Right lobe of liver (tissue), 6 donors: ENCODE measurements around the gene UBA1. TPM values are rescaled to one million over a fixed set of nuclear protein-coding genes. Genes with fewer than 3 reads are reported as not detected.

Source experiments
- ATAC-seq, 4 donors: fragments of 200-7000 bp; cut with Tn5 transposase; one replicate each; pipeline ENCODE4 v1.9.1; 2020; ENCODE audit warnings: mild to moderate bottlenecking in 4 of 4, moderate library complexity in 4 of 4
- DNase-seq, 3 donors: peaks; one replicate each; pipeline ENCODE4 v3.0.0-alpha.2; 2020
- H3K27ac ChIP-seq, 3 donors: fragments of 200-600 bp; one replicate each; pipeline ENCODE4 v1.8.0; 2022
- H3K27me3 ChIP-seq, 2 donors: fragments of 200-600 bp; one replicate each; pipeline ENCODE4 v1.8.0; 2022
- H3K36me3 ChIP-seq, 4 donors: fragments of 200-600 bp; sonication (generic) in 1 of 4; one replicate each; pipeline versions ENCODE4 v1.5.1 to v1.8.0; 2017 to 2022; ENCODE audit warnings: control low read depth in 1 of 4
- H3K4me1 ChIP-seq, 4 donors: fragments of 200-600 bp; sonication (generic) in 1 of 4; one replicate each; pipeline versions ENCODE4 v1.5.1 to v1.8.0; 2017 to 2022; ENCODE audit warnings: control low read depth in 1 of 4
- H3K4me3 ChIP-seq, 3 donors: fragments of 200-600 bp; one replicate each; pipeline ENCODE4 v1.8.0; 2022
- H3K9me3 ChIP-seq, 4 donors: fragments of 200-600 bp; sonication (generic) in 1 of 4; one replicate each; pipeline versions ENCODE4 v1.5.1 to v1.8.0; 2017 to 2022; ENCODE audit warnings: control low read depth in 1 of 4
- POLR2A ChIP-seq: fragments of 450-650 bp; IDR thresholded peaks from one replicate; pipeline ENCODE4 v1.6.1; 2017; ENCODE audit warnings: antibody characterized with exemption, mild to moderate bottlenecking
- WGBS: methylation state at CpG from one replicate; pipeline ENCODE4 v1.1.6; 2018; ENCODE audit warnings: low coverage, low lambda C conversion rate; ENCODE audit not compliant: insufficient coverage; ENCODE audit errors: missing lambda C conversion rate; 5-methylcytosine and 5-hydroxymethylcytosine counted together
- intact Hi-C, 2 donors: fragments of 100-400 bp; cut with DNase I; formaldehyde crosslinking; loops; one replicate each; pipeline versions ENCODE4 v1.11.2 to v1.14.1; 2022
- total RNA-seq, 6 experiments: library from RNA; depleted of rRNA in 2 of 6; stranded (reverse); fragments of >200 nt in 2 of 6; fragmentation: NEBNext Ultra II Directional in 3 of 6; extraction: Animal tissue kit (Norgen Biotek cat#: 25700) in 3 of 6; gene quantifications; one replicate each; pipeline versions ENCODE4 v1.1.0 to v1.2.4, GENCODE V29; 2016 to 2023
- TF ChIP-seq, protein P1 (sequence below), 4 donors: fragments of 200-600 bp in 3 of 4; fragments of 450-650 bp in 1 of 4; IDR thresholded peaks; one replicate each; pipeline versions ENCODE4 v1.5.1 to v1.8.0; 2016 to 2022; ENCODE audit warnings: antibody characterized with exemption in 4 of 4, mild to moderate bottlenecking in 2 of 4
- donor health status: DM: no; HTN: yes; CAD: no.
- donor health status: DM: no; HTN: no; CAD: no.
- donor health status: DM: no; HTN: no; CAD: no.
- donor health status: DM: no; HTN: yes; CAD: no.
- donor health status: DM: no; HTN: yes; CAD: no.

The UBA1 gene
- total RNA-seq, 6 experiments from 2014 or later: 85.1 to 120 (median 107) TPM

DNA sequence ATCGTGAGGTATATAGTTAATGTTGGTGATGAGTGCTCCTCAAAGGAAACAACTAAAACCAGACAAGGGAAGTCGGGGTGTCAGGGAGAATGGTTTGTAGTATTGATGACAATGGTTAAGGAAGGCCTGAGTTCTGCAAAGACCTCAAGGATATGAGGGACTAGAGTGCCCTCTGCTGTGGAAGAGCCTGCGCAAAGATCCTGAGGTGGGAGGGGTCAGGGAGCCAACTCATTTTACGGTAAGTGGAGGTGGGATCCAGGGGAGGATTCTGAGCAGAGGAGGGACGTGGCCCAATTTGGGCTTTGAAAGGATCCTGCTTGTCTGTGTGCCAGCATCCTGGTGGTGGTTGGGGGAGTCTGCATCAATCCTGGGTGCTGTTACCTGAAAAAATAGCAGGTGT lies 11.3 kb downstream of the UBA1 start:
- peak in 1 of 3 donors; percentile 15 for DNase-seq
- Histone ChIP-seq H3K9me3 (no peaks in the 10 kb centered on the region), H3K4me1 (peaks cover 0 to 9% (median 0%) of the 10 kb centered on the region in 4 donors), H3K36me3 (peaks cover 9 to 94% (median 51%) of the 10 kb centered on the region in 4 donors), H3K4me3 (no peak overlapping the region), H3K27me3 (no peaks in the 10 kb centered on the region), H3K27ac (no peak overlapping the region)
- WGBS: 77% methylated on average over 3 of the region's 5 CpGs
- ATAC-seq: no peak
- no peak for TF ChIP-seq POLR2A
- TF ChIP-seq, protein P1, sequence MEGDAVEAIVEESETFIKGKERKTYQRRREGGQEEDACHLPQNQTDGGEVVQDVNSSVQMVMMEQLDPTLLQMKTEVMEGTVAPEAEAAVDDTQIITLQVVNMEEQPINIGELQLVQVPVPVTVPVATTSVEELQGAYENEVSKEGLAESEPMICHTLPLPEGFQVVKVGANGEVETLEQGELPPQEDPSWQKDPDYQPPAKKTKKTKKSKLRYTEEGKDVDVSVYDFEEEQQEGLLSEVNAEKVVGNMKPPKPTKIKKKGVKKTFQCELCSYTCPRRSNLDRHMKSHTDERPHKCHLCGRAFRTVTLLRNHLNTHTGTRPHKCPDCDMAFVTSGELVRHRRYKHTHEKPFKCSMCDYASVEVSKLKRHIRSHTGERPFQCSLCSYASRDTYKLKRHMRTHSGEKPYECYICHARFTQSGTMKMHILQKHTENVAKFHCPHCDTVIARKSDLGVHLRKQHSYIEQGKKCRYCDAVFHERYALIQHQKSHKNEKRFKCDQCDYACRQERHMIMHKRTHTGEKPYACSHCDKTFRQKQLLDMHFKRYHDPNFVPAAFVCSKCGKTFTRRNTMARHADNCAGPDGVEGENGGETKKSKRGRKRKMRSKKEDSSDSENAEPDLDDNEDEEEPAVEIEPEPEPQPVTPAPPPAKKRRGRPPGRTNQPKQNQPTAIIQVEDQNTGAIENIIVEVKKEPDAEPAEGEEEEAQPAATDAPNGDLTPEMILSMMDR (IDR thresholded peaks at IDR 0.05): no peak
- intact Hi-C loops: no loop called here

GRCh38 chrX:47206316-47206715 lies 12.7 kb downstream of the UBA1 start:
- Histone ChIP-seq H3K4me3 (no peak overlapping the region), H3K27ac (no peak overlapping the region), H3K27me3 (no peaks in the 10 kb centered on the region), H3K9me3 (no peaks in the 10 kb centered on the region), H3K36me3 (peaks cover 3 to 94% (median 45%) of the 10 kb centered on the region in 4 donors), H3K4me1 (no peaks in the 10 kb centered on the region)
- no peak for ATAC-seq
- no peak for TF ChIP-seq POLR2A
- TF ChIP-seq, protein P1 (IDR thresholded peaks at IDR 0.05): no peak
- intact Hi-C loops: no loop called here
- WGBS: 92% methylated on average over 2 of the region's 3 CpGs
- no peak for DNase-seq

GRCh38 chrX:47208108-47208507 lies 14.5 kb downstream of the UBA1 start:
- Histone ChIP-seq H3K9me3 (no peaks in the 10 kb centered on the region), H3K4me3 (no peak overlapping the region), H3K36me3 (peaks cover 4 to 93% (median 40%) of the 10 kb centered on the region in 4 donors), H3K27ac (no peak overlapping the region), H3K4me1 (no peaks in the 10 kb centered on the region), H3K27me3 (no peaks in the 10 kb centered on the region)
- DNase-seq (no peak), ATAC-seq (no peak)
- intact Hi-C loops: no loop called here
- WGBS: 74% methylated on average over 5 of the region's 12 CpGs
- TF ChIP-seq POLR2A: no peak
- TF ChIP-seq, protein P1 (IDR thresholded peaks at IDR 0.05): no peak

- no peak overlapping the region for H3K27ac ChIP-seq
- no peaks in the 10 kb centered on the region for H3K4me1 ChIP-seq
- intact Hi-C loops: no loop called here
- WGBS: 85% methylated on average over 10 of the region's 16 CpGs
- peaks cover 4 to 94% (median 48%) of the 10 kb centered on the region in 4 donors for H3K36me3 ChIP-seq
- DNase-seq (peak in 1 of 3 donors; percentile 29), ATAC-seq (no peak)
- TF ChIP-seq, protein P1 (IDR thresholded peaks at IDR 0.05): no peak
- TF ChIP-seq POLR2A: no peak
- no peak overlapping the region for H3K4me3 ChIP-seq
- no peaks in the 10 kb centered on the region for H3K9me3 ChIP-seq
- H3K27me3 ChIP-seq: no peaks in the 10 kb centered on the region
Measured at GRCh38 chrX:47209508-47210238, 16.0 kb downstream of the UBA1 start.
